DMS53 treated with DMSO at 0.1 percent for 48 hours (cell line): ENCODE measurements around the gene PDIA6.
"Not testable (repeated sequence)": the region's sequence is repeated elsewhere in the genome, so short reads cannot be mapped to it uniquely, and the experiment has no call there.

Source experiments
- DNase-seq: peaks from one replicate; lab custom pipeline; 2025; ENCODE audit not compliant: unreplicated experiment; lab: John Stamatoyannopoulos, UW

Gene PDIA6

GRCh38 chr2:10783421-10783820, 29.2 kb downstream of the PDIA6 start:
- no peak for DNase-seq

GRCh38 chr2:10781746-10782145, 30.8 kb downstream of the PDIA6 start:
- DNase-seq = no peak

GRCh38 chr2:10780821-10781220, 31.8 kb downstream of the PDIA6 start:
- DNase-seq = not testable (repeated sequence)

GRCh38 chr2:10780491-10780820, 32.1 kb downstream of the PDIA6 start:
- no peak for DNase-seq

- DNase-seq = no peak
These were observed 32.7 kb downstream of the PDIA6 start for GRCh38 chr2:10779776-10780490.

- DNase-seq = no peak
These were observed 33.9 kb downstream of the PDIA6 start for GRCh38 chr2:10778724-10779115.

- no peak for DNase-seq
These were observed 34.5 kb downstream of the PDIA6 start for GRCh38 chr2:10777842-10778723.

GRCh38 chr2:10777111-10777841, 35.3 kb downstream of the PDIA6 start:
- DNase-seq = no peak

GRCh38 chr2:10776231-10776977, 36.2 kb downstream of the PDIA6 start:
- no peak for DNase-seq

GRCh38 chr2:10775831-10776230, 36.8 kb downstream of the PDIA6 start:
- no peak for DNase-seq

GRCh38 chr2:10775021-10775780, 37.4 kb downstream of the PDIA6 start:
- no peak for DNase-seq

- DNase-seq = no peak
These were observed 38.2 kb downstream of the PDIA6 start for GRCh38 chr2:10774394-10774793.

- no peak for DNase-seq
These were observed 38.7 kb downstream of the PDIA6 start for GRCh38 chr2:10773821-10774341.

GRCh38 chr2:10772868-10773215, 39.7 kb downstream of the PDIA6 start:
- no peak for DNase-seq

- no peak for DNase-seq
These were observed 40.3 kb downstream of the PDIA6 start for GRCh38 chr2:10772201-10772867.

- DNase-seq = no peak
These were observed 40.8 kb downstream of the PDIA6 start for GRCh38 chr2:10771786-10772185.

GRCh38 chr2:10770956-10771750, 41.4 kb downstream of the PDIA6 start:
- no peak for DNase-seq

- DNase-seq = no peak
These were observed 44.5 kb downstream of the PDIA6 start for GRCh38 chr2:10768063-10768507.

GRCh38 chr2:10765914-10766313, 46.7 kb downstream of the PDIA6 start:
- no peak for DNase-seq
